Naive thymus-derived CD4-positive, alpha-beta T cell (primary cell): ENCODE results near the gene MCUB. TPM values are rescaled to one million over a fixed set of nuclear protein-coding genes. Genes with fewer than 3 reads are reported as not detected.

Experiments used
- ATAC-seq: fragments of 150-1000 bp; cut with Tn5 transposase; 2 replicates; pipeline ENCODE4 v1.10.0; 2021; ENCODE audit warnings: mild to moderate bottlenecking, moderate library complexity
- CTCF ChIA-PET: fragments of 350-600 bp; sonication (Branson Sonifier 250); formaldehyde crosslinking; loops from one replicate; lab custom pipeline; 2021; ENCODE audit warnings: antibody characterized with exemption; lab: Charles Lee
- POLR2A ChIA-PET: fragments of 350-600 bp; sonication (Branson Sonifier 250); formaldehyde crosslinking; loops from one replicate; lab custom pipeline; 2021; ENCODE audit warnings: antibody characterized with exemption, inconsistent platforms; lab: Charles Lee
- DNase-seq, 9 donors: peaks; one replicate each; pipeline versions ENCODE4 v3.0.0 to v3.0.0-alpha.2; 2020 to 2022; ENCODE audit warnings: mixed read lengths in 1 of 9
- H3K27ac ChIP-seq: one replicate; pipeline ENCODE4 v1.7.0; 2013; ENCODE audit warnings: mild to moderate bottlenecking, low read depth, low read length, moderate library complexity
- H3K27me3 ChIP-seq, 2 donors: one replicate each; pipeline ENCODE4 v1.7.0; 2013; ENCODE audit warnings: low read length in 2 of 2, mild to moderate bottlenecking in 2 of 2, moderate library complexity in 2 of 2; ENCODE audit not compliant: control insufficient read depth in 2 of 2, insufficient read depth in 2 of 2
- H3K36me3 ChIP-seq, 3 experiments: 1 replicate in 2 of 3; 2 replicates in 1 of 3; pipeline ENCODE4 v1.7.0; 2013; ENCODE audit warnings: low read length in 3 of 3, mild to moderate bottlenecking in 3 of 3, moderate library complexity in 1 of 3; ENCODE audit not compliant: insufficient read depth in 3 of 3, control insufficient read depth in 2 of 3
- H3K4me1 ChIP-seq, 2 donors: one replicate each; pipeline ENCODE4 v1.7.0; 2013; ENCODE audit warnings: low read length in 2 of 2, mild to moderate bottlenecking in 2 of 2, moderate library complexity in 1 of 2; ENCODE audit not compliant: control insufficient read depth in 2 of 2, insufficient read depth in 2 of 2
- H3K4me3 ChIP-seq: 2 replicates; pipeline ENCODE4 v1.7.0; 2013; ENCODE audit warnings: mild to moderate bottlenecking, low read length
- H3K9me3 ChIP-seq, 3 experiments: 1 replicate in 2 of 3; 2 replicates in 1 of 3; pipeline ENCODE4 v1.7.0; 2013; ENCODE audit warnings: low read length in 3 of 3; ENCODE audit not compliant: control insufficient read depth in 2 of 3
- H3K27ac Mint-ChIP-seq, 9 donors: one replicate each; pipeline ENCODE4 v1.8.0; 2020 to 2022; ENCODE audit warnings: mixed read lengths in 9 of 9, mild to moderate bottlenecking in 8 of 9, moderate library complexity in 5 of 9, inconsistent platforms in 2 of 9
- H3K27me3 Mint-ChIP-seq, 5 donors: one replicate each; pipeline ENCODE4 v1.8.0; 2021 to 2022; ENCODE audit warnings: mixed read lengths in 5 of 5, mild to moderate bottlenecking in 1 of 5
- H3K36me3 Mint-ChIP-seq, 5 donors: one replicate each; pipeline ENCODE4 v1.8.0; 2020 to 2022; ENCODE audit warnings: mixed read lengths in 5 of 5, mild to moderate bottlenecking in 3 of 5, inconsistent platforms in 1 of 5
- H3K4me1 Mint-ChIP-seq, 7 donors: one replicate each; pipeline ENCODE4 v1.8.0; 2020 to 2022; ENCODE audit warnings: mixed read lengths in 7 of 7, mild to moderate bottlenecking in 3 of 7, inconsistent platforms in 1 of 7
- H3K4me3 Mint-ChIP-seq, 10 donors: one replicate each; pipeline ENCODE4 v1.8.0; 2020 to 2022; ENCODE audit warnings: mild to moderate bottlenecking in 10 of 10, mixed read lengths in 10 of 10, moderate library complexity in 6 of 10, inconsistent platforms in 2 of 10
- H3K9me3 Mint-ChIP-seq, 11 donors: one replicate each; pipeline ENCODE4 v1.8.0; 2020 to 2022; ENCODE audit warnings: mixed read lengths in 11 of 11, mild to moderate bottlenecking in 4 of 11, inconsistent platforms in 1 of 11, moderate library complexity in 1 of 11
- intact Hi-C, 2 donors: fragments of 100-400 bp; cut with micrococcal nuclease; formaldehyde crosslinking; loops; one replicate each; pipeline ENCODE4 v1.15.1; 2023
- polyA plus RNA-seq, 2 donors: library from polyadenylated mRNA; unstranded; fragments of 300-500 nt; fragmentation: Illumina TruSeq; gene quantifications; one replicate each; pipeline ENCODE4 v1.2.3, GENCODE V29; 2021
- total RNA-seq, 6 experiments: library from RNA in 5 of 6; stranded (reverse) in 5 of 6; gene quantifications; 1 replicate in 5 of 6; 2 replicates in 1 of 6; pipeline ENCODE4 v1.2.3 and lab custom pipeline; 2021 to 2026

MCUB gene
- total and polyA plus RNA-seq, 7 experiments from 2014 or later: 83.4 to 207 (median 164) TPM

DNA sequence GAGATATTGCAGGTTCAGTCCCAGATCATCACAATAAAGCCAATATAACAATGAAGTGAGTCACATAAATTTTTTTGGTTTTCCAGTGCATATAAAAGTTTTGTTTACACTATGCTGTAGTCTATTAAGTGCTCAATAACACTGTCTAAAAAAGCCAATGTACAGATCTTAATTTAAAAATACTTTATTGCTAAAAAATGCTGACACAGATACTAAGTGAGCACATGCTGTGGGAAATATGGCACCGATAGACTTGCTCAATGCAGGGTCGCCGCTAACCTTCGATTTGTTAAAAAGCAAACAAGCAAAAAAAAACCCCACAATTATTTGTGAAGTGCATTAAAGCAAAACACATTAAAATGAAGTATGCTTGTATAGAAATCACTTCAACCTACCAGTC, 159.6 kb downstream of the MCUB start:
- H3K36me3 Mint-ChIP-seq: peaks cover 9 to 38% (median 31%) of the 10 kb centered on the region in 5 donors
- CTCF ChIA-PET: interaction anchor here (0.7 kb wide), 1 partner anchor 1270 kb away, joined by 3 read pairs; no protein-coding TSS in a partner anchor
- no peaks in the 10 kb centered on the region for H3K4me1 ChIP-seq
- peaks cover 0 to 25% (median 16%) of the 10 kb centered on the region in 7 donors for H3K4me1 Mint-ChIP-seq
- POLR2A ChIA-PET: no interaction called here
- H3K4me3 ChIP-seq: no peak overlapping the region
- H3K4me3 Mint-ChIP-seq: no peak overlapping the region
- H3K27me3 Mint-ChIP-seq: no peaks in the 10 kb centered on the region
- H3K9me3 Mint-ChIP-seq: peaks cover 0 to 3% (median 0%) of the 10 kb centered on the region in 11 donors
- no peak overlapping the region for H3K27ac ChIP-seq
- H3K27ac Mint-ChIP-seq: no peak overlapping the region
- ATAC-seq: no peak
- H3K27me3 ChIP-seq: no peaks in the 10 kb centered on the region
- no peaks in the 10 kb centered on the region for H3K9me3 ChIP-seq
- intact Hi-C loops: no loop called here
- DNase-seq: no peak
- H3K36me3 ChIP-seq: peaks cover 0 to 24% (median 0%) of the 10 kb centered on the region in 3 experiments

DNA sequence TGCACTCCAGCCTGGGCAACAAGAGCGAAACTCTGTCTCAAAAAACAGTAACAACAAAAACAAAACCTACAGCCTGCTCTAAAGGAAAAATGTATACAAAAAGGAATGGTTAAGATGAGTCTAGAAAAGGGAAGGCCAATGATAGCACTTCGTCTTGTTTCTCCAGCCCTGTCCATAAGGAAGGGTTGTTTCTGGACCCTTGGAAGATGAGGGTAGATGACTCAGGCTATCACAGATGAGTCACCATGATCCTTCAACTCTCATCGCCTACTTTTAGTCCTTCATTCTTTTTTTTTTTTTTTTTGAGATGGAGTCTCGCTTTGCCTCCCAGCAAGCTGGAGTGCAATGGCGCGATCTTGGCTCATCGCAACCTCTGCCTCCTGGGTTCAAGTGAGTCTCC, 161.0 kb downstream of the MCUB start:
- H3K27me3 Mint-ChIP-seq: no peaks in the 10 kb centered on the region
- no peak for DNase-seq
- H3K36me3 Mint-ChIP-seq: peaks cover 9 to 42% (median 33%) of the 10 kb centered on the region in 5 donors
- H3K4me1 ChIP-seq: no peaks in the 10 kb centered on the region
- CTCF ChIA-PET: no interaction called here
- H3K27me3 ChIP-seq: no peaks in the 10 kb centered on the region
- H3K9me3 ChIP-seq: no peaks in the 10 kb centered on the region
- H3K4me3 Mint-ChIP-seq: no peak overlapping the region
- H3K9me3 Mint-ChIP-seq: peaks cover 0 to 3% (median 0%) of the 10 kb centered on the region in 11 donors
- intact Hi-C loops: no loop called here
- peak overlapping the region in 1 of 9 donors; percentile 37 for H3K27ac Mint-ChIP-seq
- H3K27ac ChIP-seq: no peak overlapping the region
- H3K36me3 ChIP-seq: peaks cover 0 to 18% (median 0%) of the 10 kb centered on the region in 3 experiments
- POLR2A ChIA-PET: no interaction called here
- no peak overlapping the region for H3K4me3 ChIP-seq
- H3K4me1 Mint-ChIP-seq: peaks cover 0 to 31% (median 17%) of the 10 kb centered on the region in 7 donors
- ATAC-seq: no peak

DNA sequence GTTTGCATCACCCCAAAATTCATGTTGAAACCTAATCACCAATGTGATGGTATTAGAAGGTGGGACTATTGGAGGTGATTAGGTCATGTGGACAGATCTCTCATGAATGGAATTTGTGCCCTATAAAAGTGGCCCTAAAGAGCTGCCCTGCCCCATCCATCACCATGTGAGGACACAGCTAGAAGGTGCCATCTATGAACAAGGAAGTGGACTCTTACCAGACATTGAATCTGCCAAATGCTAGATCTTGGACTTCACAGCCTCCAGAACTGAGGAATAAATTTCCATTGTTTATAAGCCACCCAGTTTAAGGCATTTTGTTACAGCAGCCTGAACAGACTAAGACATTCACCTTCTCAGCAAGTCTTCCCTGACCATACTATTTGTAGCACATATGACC, 162.3 kb downstream of the MCUB start:
- no peak overlapping the region for H3K27ac ChIP-seq
- no peaks in the 10 kb centered on the region for H3K27me3 ChIP-seq
- Mint-ChIP-seq H3K9me3 (peaks cover 0 to 3% (median 0%) of the 10 kb centered on the region in 11 donors), H3K36me3 (peaks cover 9 to 37% (median 25%) of the 10 kb centered on the region in 5 donors), H3K27ac (peak overlapping the region in 1 of 9 donors; percentile 32), H3K4me3 (no peak overlapping the region), H3K27me3 (no peaks in the 10 kb centered on the region), H3K4me1 (peaks cover 0 to 38% (median 27%) of the 10 kb centered on the region in 7 donors)
- intact Hi-C loops: no loop called here
- no peak for DNase-seq
- no peak for ATAC-seq
- H3K4me3 ChIP-seq: no peak overlapping the region
- peaks cover 0 to 5% (median 0%) of the 10 kb centered on the region in 3 experiments for H3K36me3 ChIP-seq
- CTCF ChIA-PET: no interaction called here
- POLR2A ChIA-PET: interaction anchor here (0.9 kb wide), 1 partner anchor 9 kb away, joined by 3 read pairs; no protein-coding TSS in a partner anchor
- no peaks in the 10 kb centered on the region for H3K9me3 ChIP-seq
- no peaks in the 10 kb centered on the region for H3K4me1 ChIP-seq

DNA sequence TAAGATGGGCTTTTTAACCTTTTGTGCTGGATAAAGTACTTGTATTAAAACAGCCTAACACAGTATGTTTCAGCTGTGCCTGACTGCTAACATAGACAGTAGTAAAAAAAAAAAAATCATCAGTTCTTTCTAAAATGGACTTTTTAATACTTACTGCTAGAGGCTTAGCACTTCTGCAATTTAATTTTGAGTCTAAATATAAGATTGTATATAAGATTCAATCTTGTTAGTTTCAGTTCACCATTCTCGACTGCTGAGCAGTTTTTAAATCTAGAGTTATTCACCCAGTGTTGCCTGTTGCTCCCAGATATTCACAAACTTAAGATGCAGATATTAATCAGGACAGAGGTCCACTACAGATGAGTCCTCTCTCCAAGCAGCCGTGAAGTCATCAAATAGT, 163.1 kb downstream of the MCUB start:
- Histone ChIP-seq H3K27me3 (no peaks in the 10 kb centered on the region), H3K4me3 (no peak overlapping the region), H3K4me1 (no peaks in the 10 kb centered on the region), H3K9me3 (no peaks in the 10 kb centered on the region), H3K36me3 (peaks cover 0 to 3% (median 0%) of the 10 kb centered on the region in 3 experiments), H3K27ac (no peak overlapping the region)
- H3K4me1 Mint-ChIP-seq: peaks cover 4 to 45% (median 34%) of the 10 kb centered on the region in 7 donors
- peaks cover 0 to 3% (median 0%) of the 10 kb centered on the region in 11 donors for H3K9me3 Mint-ChIP-seq
- no peaks in the 10 kb centered on the region for H3K27me3 Mint-ChIP-seq
- DNase-seq (no peak), ATAC-seq (no peak)
- no peak overlapping the region for H3K27ac Mint-ChIP-seq
- no peak overlapping the region for H3K4me3 Mint-ChIP-seq
- ChIA-PET CTCF (no interaction called here), POLR2A (interaction anchor here (0.9 kb wide), 1 partner anchor 10 kb away, joined by 3 read pairs; no protein-coding TSS in a partner anchor)
- intact Hi-C loops: no loop called here
- H3K36me3 Mint-ChIP-seq: peaks cover 9 to 35% (median 23%) of the 10 kb centered on the region in 5 donors

DNA sequence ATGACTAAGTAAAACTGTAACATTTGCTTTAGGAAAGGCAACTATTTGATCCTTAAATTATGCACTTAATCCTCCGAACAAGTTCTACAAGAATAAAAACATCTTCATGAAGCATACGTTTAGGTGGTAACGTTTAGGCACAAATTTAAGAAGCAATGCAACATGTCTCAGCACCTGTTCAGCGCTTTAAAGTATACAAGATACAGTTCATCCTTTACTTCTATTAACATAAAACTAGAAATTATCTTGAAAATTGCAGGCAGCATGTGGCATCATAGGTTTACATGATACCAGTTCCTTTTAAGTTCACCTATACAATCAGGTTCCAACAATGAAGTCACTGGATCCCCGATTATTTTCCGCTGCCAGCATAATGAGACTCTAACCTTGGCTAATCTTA, 168.3 kb downstream of the MCUB start:
- Mint-ChIP-seq H3K27me3 (peaks cover 0 to 3% (median 0%) of the 10 kb centered on the region in 5 donors), H3K9me3 (no peaks in the 10 kb centered on the region), H3K4me3 (peak overlapping the region; percentile 27 to 96 (median 92)), H3K4me1 (peaks cover 15 to 46% (median 36%) of the 10 kb centered on the region in 7 donors), H3K27ac (peak overlapping the region in 3 of 9 donors; percentile 35 to 92 (median 53)), H3K36me3 (peaks cover 0 to 22% (median 19%) of the 10 kb centered on the region in 5 donors)
- CTCF ChIA-PET: interaction anchor here (0.6 kb wide), 1 partner anchor 162 kb away, joined by 3 read pairs; no protein-coding TSS in a partner anchor
- Histone ChIP-seq H3K27ac (no peak overlapping the region), H3K9me3 (no peaks in the 10 kb centered on the region), H3K4me1 (peaks cover 10 to 14% of the 10 kb centered on the region in 2 donors), H3K4me3 (no peak overlapping the region), H3K27me3 (no peaks in the 10 kb centered on the region), H3K36me3 (no peaks in the 10 kb centered on the region)
- intact Hi-C loops: loop anchor here in 1 of 2 donors (2.0 to 5.0 kb wide), 2 partner anchors 14 to 36 kb away; no protein-coding TSS in a partner anchor
- POLR2A ChIA-PET: no interaction called here
- ATAC-seq: no peak
- DNase-seq: no peak

DNA sequence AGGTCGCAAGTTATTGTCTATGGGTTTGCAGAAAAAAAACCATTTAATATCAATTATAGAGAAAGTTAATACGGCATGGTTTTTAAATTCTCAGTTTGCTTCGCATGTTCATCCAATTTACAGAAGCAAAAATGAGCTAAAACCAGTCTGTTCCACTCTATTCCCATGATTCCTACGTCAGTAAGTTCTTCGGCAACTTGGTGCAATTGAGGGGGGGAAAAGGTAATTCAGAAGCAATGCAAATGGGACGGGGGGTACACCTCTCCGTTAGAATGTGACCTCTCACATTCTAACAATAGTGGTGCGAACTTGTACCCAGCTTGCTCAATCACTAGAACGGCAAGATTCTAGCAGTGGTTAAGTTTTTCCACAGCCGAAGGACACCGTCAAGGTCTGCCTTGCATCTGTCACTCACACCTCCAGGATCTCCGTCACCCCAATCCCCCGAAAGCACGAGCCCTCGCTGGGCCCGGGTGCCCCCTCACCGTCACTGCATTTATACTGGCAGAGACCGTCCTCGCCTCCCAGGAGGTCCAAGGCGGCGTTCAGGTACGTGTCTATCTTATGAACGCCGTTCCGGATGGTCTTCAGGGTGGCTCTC, 169.2 kb downstream of the MCUB start:
- Mint-ChIP-seq H3K4me1 (peaks cover 15 to 45% (median 35%) of the 10 kb centered on the region in 7 donors), H3K27me3 (peaks cover 0 to 4% (median 0%) of the 10 kb centered on the region in 5 donors), H3K36me3 (peaks cover 0 to 21% (median 17%) of the 10 kb centered on the region in 5 donors), H3K27ac (peak overlapping the region; percentile 64 to 95 (median 90)), H3K9me3 (no peaks in the 10 kb centered on the region), H3K4me3 (peak overlapping the region; percentile 88 to 96 (median 92))
- intact Hi-C loops: loop anchor here (1.0 to 5.0 kb wide), 4 partner anchors 14 to 1079 kb away; partner anchors contain the start of genes CASP6 (in 2 of the 2) and OSTC (in 1 of the 2)
- ChIA-PET CTCF (interaction anchor here (0.6 kb wide), 1 partner anchor 170 kb away, joined by 3 read pairs; no protein-coding TSS in a partner anchor), POLR2A (interaction anchor here (0.6 to 1.7 kb wide), 4 partner anchors 27 to 296 kb away, joined by 3 to 7 read pairs (median 3); partner anchors contain the start of genes CASP6 and SEC24B)
- Histone ChIP-seq H3K27ac (peak overlapping the region; percentile 78), H3K4me1 (peaks cover 10 to 14% of the 10 kb centered on the region in 2 donors), H3K36me3 (no peaks in the 10 kb centered on the region), H3K4me3 (peak overlapping the region; percentile 83), H3K27me3 (no peaks in the 10 kb centered on the region), H3K9me3 (no peaks in the 10 kb centered on the region)
- ATAC-seq: no peak
- DNase-seq: peak in 1 of 9 donors; percentile 48
